CD4-positive, alpha-beta T cell (primary cell): ENCODE results near the gene ADAMTS19. TPM values are rescaled to one million over a fixed set of nuclear protein-coding genes. Genes with fewer than 3 reads are reported as not detected.

Source experiments
- ATAC-seq: fragments of 200-7000 bp; cut with Tn5 transposase; one replicate; pipeline ENCODE4 v1.10.0; 2022; ENCODE audit warnings: mild to moderate bottlenecking; ENCODE audit not compliant: poor library complexity
- CTCF ChIA-PET: fragments of 350-600 bp; sonication (Branson Sonifier 250); formaldehyde crosslinking; loops from one replicate; lab custom pipeline; 2021; ENCODE audit warnings: antibody characterized with exemption, inconsistent platforms; lab: Charles Lee
- POLR2A ChIA-PET: fragments of 350-600 bp; sonication (Branson Sonifier 250); formaldehyde crosslinking; loops from one replicate; lab custom pipeline; 2021; ENCODE audit warnings: antibody characterized with exemption, inconsistent platforms; lab: Charles Lee
- DNase-seq, 14 experiments: peaks; one replicate each; pipeline ENCODE4 v3.0.0-alpha.2; 2013 to 2020; ENCODE audit warnings: mixed read lengths in 2 of 14
- H3K27ac ChIP-seq, 2 donors: one replicate each; pipeline versions ENCODE4 v1.5.1 to v1.7.0; 2013; ENCODE audit warnings: low read length in 2 of 2, low read depth in 1 of 2, mild to moderate bottlenecking in 1 of 2
- H3K27me3 ChIP-seq, 2 experiments: 1 replicate in 1 of 2; 2 replicates in 1 of 2; pipeline versions ENCODE4 v1.6.1 to v1.7.0; 2013; ENCODE audit warnings: low read length in 2 of 2, control low read depth in 1 of 2, mild to moderate bottlenecking in 1 of 2, moderate library complexity in 1 of 2; ENCODE audit not compliant: insufficient read depth in 2 of 2, control insufficient read depth in 1 of 2
- H3K36me3 ChIP-seq: one replicate; pipeline ENCODE4 v1.6.1; 2013; ENCODE audit warnings: low read length, control low read depth; ENCODE audit not compliant: insufficient read depth
- H3K4me1 ChIP-seq: one replicate; pipeline ENCODE4 v1.6.1; 2013; ENCODE audit warnings: low read length, control low read depth; ENCODE audit not compliant: insufficient read depth
- H3K4me3 ChIP-seq: one replicate; pipeline ENCODE4 v1.5.1; 2013; ENCODE audit warnings: mild to moderate bottlenecking, low read length, moderate library complexity
- H3K9me3 ChIP-seq, 2 experiments: 1 replicate in 1 of 2; 2 replicates in 1 of 2; pipeline versions ENCODE4 v1.6.1 to v1.7.0; 2013; ENCODE audit warnings: low read length in 2 of 2, mild to moderate bottlenecking in 2 of 2, control low read depth in 1 of 2, moderate library complexity in 1 of 2; ENCODE audit not compliant: control insufficient read depth in 1 of 2, insufficient read depth in 1 of 2
- H3K27ac Mint-ChIP-seq: one replicate; pipeline ENCODE4 v1.8.0; 2020; ENCODE audit warnings: mixed read lengths
- H3K27me3 Mint-ChIP-seq: one replicate; pipeline ENCODE4 v1.8.0; 2021; ENCODE audit warnings: mixed read lengths
- H3K36me3 Mint-ChIP-seq: one replicate; pipeline ENCODE4 v1.8.0; 2021; ENCODE audit warnings: low read depth, mixed read lengths
- H3K4me1 Mint-ChIP-seq: one replicate; pipeline ENCODE4 v1.8.0; 2021; ENCODE audit warnings: low read depth, mixed read lengths
- H3K4me3 Mint-ChIP-seq: one replicate; pipeline ENCODE4 v1.8.0; 2020; ENCODE audit warnings: mild to moderate bottlenecking, mixed read lengths
- H3K9me3 Mint-ChIP-seq: one replicate; pipeline ENCODE4 v1.8.0; 2020; ENCODE audit warnings: mixed read lengths
- intact Hi-C, 2 experiments: fragments of 100-400 bp; cut with DNase I in 1 of 2; cut with micrococcal nuclease in 1 of 2; formaldehyde crosslinking; loops; one replicate each; pipeline versions ENCODE4 v1.15.1 to v1.9.0; 2023 to 2025; cut with DNase I, micrococcal nuclease
- total RNA-seq, 174 experiments: library from RNA in 2 of 174; stranded (reverse) in 2 of 174; gene quantifications; one replicate each; pipeline ENCODE4 v1.2.3 and lab custom pipeline; 2021 to 2026
- TF ChIP-seq, protein P1 (sequence below): fragments of 200-600 bp; IDR thresholded peaks from one replicate; pipeline ENCODE4 v1.8.0; 2022; ENCODE audit warnings: antibody characterized with exemption, mild to moderate bottlenecking

ADAMTS19 gene
- total RNA-seq, 2 experiments from 2014 or later, result not detected

DNA sequence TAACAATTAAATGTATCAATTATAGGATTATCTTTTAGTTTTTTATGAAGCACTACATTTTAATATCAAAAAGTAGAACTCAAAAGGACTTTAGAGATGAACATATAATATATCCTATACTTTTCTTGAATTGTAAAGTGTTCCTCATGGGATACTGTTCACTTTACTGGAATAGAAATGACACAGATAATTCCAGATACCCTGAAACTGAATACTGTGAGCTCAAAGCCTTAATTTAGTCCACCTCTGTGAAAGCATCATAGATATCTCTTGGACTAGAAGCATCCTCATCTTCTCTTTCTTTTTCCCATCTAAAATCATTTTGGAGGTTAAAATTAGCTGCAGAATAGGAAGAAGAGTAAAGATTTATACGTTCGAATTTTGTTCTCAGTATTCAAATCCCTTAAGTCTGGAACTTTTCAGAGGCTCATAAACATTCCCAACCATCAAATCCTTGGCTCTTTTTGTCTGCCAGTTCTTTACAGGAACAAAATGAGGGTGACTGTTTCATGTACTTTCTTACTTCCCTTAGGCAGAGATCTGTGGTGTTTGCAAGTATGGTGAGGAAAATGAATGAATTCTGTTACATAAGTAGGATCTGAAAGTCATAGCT, 49.4 kb downstream of the ADAMTS19 start:
- TF ChIP-seq, protein P1, sequence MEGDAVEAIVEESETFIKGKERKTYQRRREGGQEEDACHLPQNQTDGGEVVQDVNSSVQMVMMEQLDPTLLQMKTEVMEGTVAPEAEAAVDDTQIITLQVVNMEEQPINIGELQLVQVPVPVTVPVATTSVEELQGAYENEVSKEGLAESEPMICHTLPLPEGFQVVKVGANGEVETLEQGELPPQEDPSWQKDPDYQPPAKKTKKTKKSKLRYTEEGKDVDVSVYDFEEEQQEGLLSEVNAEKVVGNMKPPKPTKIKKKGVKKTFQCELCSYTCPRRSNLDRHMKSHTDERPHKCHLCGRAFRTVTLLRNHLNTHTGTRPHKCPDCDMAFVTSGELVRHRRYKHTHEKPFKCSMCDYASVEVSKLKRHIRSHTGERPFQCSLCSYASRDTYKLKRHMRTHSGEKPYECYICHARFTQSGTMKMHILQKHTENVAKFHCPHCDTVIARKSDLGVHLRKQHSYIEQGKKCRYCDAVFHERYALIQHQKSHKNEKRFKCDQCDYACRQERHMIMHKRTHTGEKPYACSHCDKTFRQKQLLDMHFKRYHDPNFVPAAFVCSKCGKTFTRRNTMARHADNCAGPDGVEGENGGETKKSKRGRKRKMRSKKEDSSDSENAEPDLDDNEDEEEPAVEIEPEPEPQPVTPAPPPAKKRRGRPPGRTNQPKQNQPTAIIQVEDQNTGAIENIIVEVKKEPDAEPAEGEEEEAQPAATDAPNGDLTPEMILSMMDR, result no peak
- Mint-ChIP-seq H3K27ac (no peak overlapping the region), H3K9me3 (no peaks in the 10 kb centered on the region), H3K4me3 (no peak overlapping the region), H3K27me3 (no peaks in the 10 kb centered on the region), H3K36me3 (no peaks in the 10 kb centered on the region), H3K4me1 (no peaks in the 10 kb centered on the region)
- no peak for ATAC-seq
- H3K27ac ChIP-seq, result no peak overlapping the region
- no peaks in the 10 kb centered on the region for H3K36me3 ChIP-seq
- no peak for DNase-seq
- POLR2A ChIA-PET, result no interaction called here
- no peaks in the 10 kb centered on the region for H3K27me3 ChIP-seq
- H3K4me1 ChIP-seq, result no peaks in the 10 kb centered on the region
- no peak overlapping the region for H3K4me3 ChIP-seq
- CTCF ChIA-PET, result no interaction called here
- H3K9me3 ChIP-seq, result no peaks in the 10 kb centered on the region
- intact Hi-C loops, result no loop called here

DNA sequence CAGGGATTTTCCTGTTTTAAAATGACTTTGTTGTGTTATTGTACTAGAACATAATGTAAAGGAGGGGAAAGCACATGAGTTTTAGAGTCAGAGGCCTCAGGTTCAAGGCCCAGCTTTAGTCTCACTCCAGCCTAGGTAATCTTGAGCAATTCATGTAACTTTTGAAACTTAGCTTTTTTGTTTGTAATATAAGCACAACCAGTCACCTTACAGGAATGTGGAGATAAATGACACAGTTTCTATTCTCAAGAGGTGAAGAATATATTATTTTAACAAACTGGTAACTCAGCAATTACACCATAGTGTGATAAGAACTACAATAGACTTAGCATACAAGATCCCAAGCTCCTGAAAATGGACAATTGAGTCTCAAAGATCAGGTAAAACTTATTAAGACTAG, 51.2 kb downstream of the ADAMTS19 start:
- intact Hi-C loops, result no loop called here
- ChIA-PET CTCF (interaction anchor here (1.6 kb wide), 1 partner anchor 13 kb away, joined by 4 read pairs; no protein-coding TSS in a partner anchor), POLR2A (no interaction called here)
- no peaks in the 10 kb centered on the region for H3K36me3 Mint-ChIP-seq
- no peak overlapping the region for H3K27ac Mint-ChIP-seq
- no peak overlapping the region for H3K27ac ChIP-seq
- H3K4me3 Mint-ChIP-seq, result no peak overlapping the region
- no peaks in the 10 kb centered on the region for H3K4me1 Mint-ChIP-seq
- H3K36me3 ChIP-seq, result no peaks in the 10 kb centered on the region
- H3K27me3 ChIP-seq, result no peaks in the 10 kb centered on the region
- no peaks in the 10 kb centered on the region for H3K27me3 Mint-ChIP-seq
- H3K9me3 Mint-ChIP-seq, result peaks cover 4% of the 10 kb centered on the region
- no peaks in the 10 kb centered on the region for H3K4me1 ChIP-seq
- DNase-seq (no peak), ATAC-seq (no peak)
- H3K9me3 ChIP-seq, result no peaks in the 10 kb centered on the region
- H3K4me3 ChIP-seq, result no peak overlapping the region
- TF ChIP-seq, protein P1, result no peak

DNA sequence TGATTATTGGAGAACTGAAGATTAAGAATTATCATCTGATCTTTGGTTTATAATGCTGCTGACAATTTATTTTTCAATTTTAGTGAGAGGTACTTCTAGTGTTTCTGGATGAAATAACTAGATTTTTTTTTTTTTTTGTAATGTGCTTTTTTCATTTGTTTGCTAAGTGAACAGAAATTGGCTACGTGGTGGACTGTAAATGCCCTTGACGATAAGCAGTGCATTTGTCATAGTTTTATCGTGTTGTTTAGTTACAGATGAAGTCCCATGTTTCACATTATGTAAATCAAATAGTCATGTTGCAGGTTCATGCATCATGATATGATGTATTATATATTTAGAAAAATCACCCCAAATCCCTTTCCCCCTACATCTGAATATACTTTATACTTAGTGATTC, 81.0 kb downstream of the ADAMTS19 start:
- Mint-ChIP-seq H3K27ac (no peak overlapping the region), H3K4me1 (no peaks in the 10 kb centered on the region), H3K27me3 (no peaks in the 10 kb centered on the region), H3K9me3 (peaks cover 4% of the 10 kb centered on the region), H3K4me3 (no peak overlapping the region), H3K36me3 (no peaks in the 10 kb centered on the region)
- ATAC-seq (no peak), DNase-seq (no peak)
- TF ChIP-seq, protein P1, result no peak
- intact Hi-C loops, result no loop called here
- H3K27me3 ChIP-seq, result no peaks in the 10 kb centered on the region
- ChIA-PET CTCF (no interaction called here), POLR2A (no interaction called here)
- peaks cover 0 to 4% of the 10 kb centered on the region in 2 experiments for H3K9me3 ChIP-seq
- H3K36me3 ChIP-seq, result no peaks in the 10 kb centered on the region
- H3K27ac ChIP-seq, result no peak overlapping the region
- H3K4me3 ChIP-seq, result no peak overlapping the region
- no peaks in the 10 kb centered on the region for H3K4me1 ChIP-seq
